Spleen (tissue), 11 donors: ENCODE measurements around the gene MXD4. TPM values are rescaled to one million over a fixed set of nuclear protein-coding genes. Genes with fewer than 3 reads are reported as not detected.

Source experiments
- DNase-seq: peaks from one replicate; pipeline ENCODE4 v3.0.0-alpha.2; 2020
- H3K27ac ChIP-seq, 8 donors: fragments of 200-600 bp; sonication (generic) in 7 of 8; 1 replicate in 4 of 8; 2 replicates in 4 of 8; pipeline versions ENCODE4 v1.5.0 to v1.8.0; 2016 to 2021; ENCODE audit warnings: inconsistent platforms in 4 of 8, mild to moderate bottlenecking in 4 of 8, moderate library complexity in 1 of 8
- H3K27me3 ChIP-seq, 7 donors: fragments of 200-600 bp; sonication (generic) in 6 of 7; replicated peaks in 1 of 7; 1 replicate in 4 of 7; 2 replicates in 3 of 7; pipeline versions ENCODE4 v1.5.0 to v1.8.0; 2016 to 2021; ENCODE audit warnings: inconsistent platforms in 3 of 7, mild to moderate bottlenecking in 1 of 7
- H3K36me3 ChIP-seq, 6 donors: fragments of 200-600 bp; sonication (generic) in 5 of 6; 1 replicate in 4 of 6; 2 replicates in 2 of 6; pipeline versions ENCODE4 v1.5.0 to v1.8.0; 2016 to 2021; ENCODE audit warnings: inconsistent platforms in 2 of 6
- H3K4me1 ChIP-seq, 6 donors: fragments of 200-600 bp; sonication (generic) in 5 of 6; 1 replicate in 3 of 6; 2 replicates in 3 of 6; pipeline versions ENCODE4 v1.5.0 to v1.8.0; 2016 to 2021; ENCODE audit warnings: inconsistent platforms in 3 of 6
- H3K4me3 ChIP-seq, 8 donors: fragments of 200-600 bp; sonication (generic) in 7 of 8; 1 replicate in 4 of 8; 2 replicates in 4 of 8; pipeline versions ENCODE4 v1.5.0 to v1.8.0; 2016 to 2021; ENCODE audit warnings: inconsistent platforms in 4 of 8, mild to moderate bottlenecking in 4 of 8, moderate library complexity in 2 of 8
- H3K9me3 ChIP-seq, 8 donors: fragments of 200-600 bp; sonication (generic) in 7 of 8; 1 replicate in 4 of 8; 2 replicates in 4 of 8; pipeline versions ENCODE4 v1.5.0 to v1.8.0; 2016 to 2021; ENCODE audit warnings: inconsistent platforms in 4 of 8
- POLR2A ChIP-seq, 3 donors: fragments of 450-650 bp; IDR thresholded peaks; one replicate each; pipeline ENCODE4 v1.5.1; 2017; ENCODE audit warnings: antibody characterized with exemption in 3 of 3, mild to moderate bottlenecking in 1 of 3
- POLR2AphosphoS5 ChIP-seq, 3 donors: sonication (generic); formaldehyde crosslinking; IDR thresholded peaks; one replicate each; pipeline ENCODE4 v1.5.1; 2017; ENCODE audit warnings: antibody characterized with exemption in 3 of 3
- WGBS, 5 donors: extraction: QIAGEN DNeasy Blood & Tissue Kit in 3 of 5; methylation state at CpG; one replicate each; pipeline versions ENCODE4 v1.1.5 to v1.1.7; 2013 to 2018; 5-methylcytosine and 5-hydroxymethylcytosine counted together
- intact Hi-C: fragments of 100-400 bp; cut with DNase I; formaldehyde crosslinking; loops from one replicate; pipeline ENCODE4 v1.15.0; 2023; ENCODE audit warnings: low total_unique reads
- polyA plus RNA-seq, 3 donors: library from polyadenylated mRNA; stranded (reverse); fragments of 200-250 nt; gene quantifications; one replicate each; pipeline ENCODE4 v1.2.1, GENCODE V29; 2013
- total RNA-seq, 7 donors: library from RNA; depleted of rRNA in 3 of 7; stranded (reverse); fragments of >200 nt in 3 of 7; fragmentation: NEBNext Ultra II Directional in 4 of 7; extraction: Animal tissue kit (Norgen Biotek cat#: 25700) in 4 of 7; gene quantifications; one replicate each; pipeline versions ENCODE4 v1.1.0 to v1.2.1, GENCODE V29; 2016 to 2021
- TF ChIP-seq, protein P1 (sequence below), 11 experiments: fragments of 200-600 bp in 7 of 11; fragments of 450-650 bp in 4 of 11; sonication (generic) in 4 of 11; IDR thresholded peaks in 8 of 11; conservative IDR thresholded peaks in 3 of 11; 1 replicate in 7 of 11; 2 replicates in 4 of 11; pipeline versions ENCODE4 v1.4.0 to v1.8.0; 2016 to 2021; ENCODE audit warnings: antibody characterized with exemption in 11 of 11, inconsistent platforms in 4 of 11, mild to moderate bottlenecking in 1 of 11
- donor health status: healthy with polysubstance abuse.
- donor health status: DM: no; HTN: no; CAD: no; lungs with moderate emphysema.
- donor health status: DM: no; HTN: no; CAD: no.
- donor health status: Bipolar disorder and iron deficiency.
- donor health status: healthy.
- donor health status: DM: no; HTN: no; CAD: no.
- donor health status: DM: yes; HTN: yes; CAD: no.

The MXD4 gene
- total and polyA plus RNA-seq, 10 donors, result 36.0 to 128 (median 106) TPM

DNA sequence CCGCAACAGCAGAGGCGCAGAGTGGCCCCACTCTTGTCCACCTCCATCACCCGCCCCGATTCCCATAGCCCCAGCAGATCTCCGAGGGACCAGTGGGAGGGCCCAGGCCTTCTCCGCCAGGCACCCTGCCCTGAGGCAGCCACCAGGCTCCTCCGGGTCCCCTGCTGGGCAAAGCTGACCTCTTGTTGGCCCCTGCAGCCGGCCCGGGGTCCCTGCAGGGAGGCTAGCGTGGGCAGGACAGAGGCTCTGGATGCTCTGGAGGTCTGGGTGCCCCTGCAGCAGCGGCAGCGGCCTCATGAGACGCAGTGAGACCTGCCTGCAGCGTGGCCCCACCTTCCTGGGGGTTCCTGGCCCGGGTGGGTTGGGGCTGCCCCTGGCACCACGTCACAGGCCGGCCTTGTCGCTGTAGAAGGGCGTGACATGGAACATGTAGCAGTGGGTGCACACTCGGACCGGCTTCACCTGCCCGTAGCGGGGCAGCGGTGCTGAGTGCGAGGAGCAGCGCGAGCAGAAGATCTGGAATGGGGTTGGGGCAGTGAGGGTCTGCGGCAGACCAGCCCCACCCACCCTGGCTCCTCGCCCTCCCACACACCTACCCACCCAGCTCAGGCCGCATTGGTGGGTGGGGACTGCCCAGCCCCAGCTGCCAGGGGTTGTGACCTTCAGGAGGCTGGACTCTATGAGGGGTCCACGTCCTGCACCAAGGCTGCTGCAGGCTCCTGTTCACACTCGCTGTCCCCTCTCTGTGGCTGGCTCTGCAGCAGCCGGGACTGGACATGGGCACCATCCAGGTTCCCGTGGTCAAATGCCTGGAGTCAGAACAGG is 8.6 kb upstream of the MXD4 start:
- H3K9me3 ChIP-seq, result no peaks in the 10 kb centered on the region
- peaks cover 0 to 13% (median 6%) of the 10 kb centered on the region in 6 donors for H3K4me1 ChIP-seq
- DNase-seq, result peak; percentile 66
- 88 to 93% (median 90%) methylated on average over 19 to 34 of the region's 34 CpGs for WGBS, 5 donors
- no peak overlapping the region for H3K4me3 ChIP-seq
- peaks cover 0 to 27% (median 0%) of the 10 kb centered on the region in 6 donors for H3K36me3 ChIP-seq
- H3K27ac ChIP-seq, result no peak overlapping the region
- no peaks in the 10 kb centered on the region for H3K27me3 ChIP-seq
- TF ChIP-seq, protein P1, sequence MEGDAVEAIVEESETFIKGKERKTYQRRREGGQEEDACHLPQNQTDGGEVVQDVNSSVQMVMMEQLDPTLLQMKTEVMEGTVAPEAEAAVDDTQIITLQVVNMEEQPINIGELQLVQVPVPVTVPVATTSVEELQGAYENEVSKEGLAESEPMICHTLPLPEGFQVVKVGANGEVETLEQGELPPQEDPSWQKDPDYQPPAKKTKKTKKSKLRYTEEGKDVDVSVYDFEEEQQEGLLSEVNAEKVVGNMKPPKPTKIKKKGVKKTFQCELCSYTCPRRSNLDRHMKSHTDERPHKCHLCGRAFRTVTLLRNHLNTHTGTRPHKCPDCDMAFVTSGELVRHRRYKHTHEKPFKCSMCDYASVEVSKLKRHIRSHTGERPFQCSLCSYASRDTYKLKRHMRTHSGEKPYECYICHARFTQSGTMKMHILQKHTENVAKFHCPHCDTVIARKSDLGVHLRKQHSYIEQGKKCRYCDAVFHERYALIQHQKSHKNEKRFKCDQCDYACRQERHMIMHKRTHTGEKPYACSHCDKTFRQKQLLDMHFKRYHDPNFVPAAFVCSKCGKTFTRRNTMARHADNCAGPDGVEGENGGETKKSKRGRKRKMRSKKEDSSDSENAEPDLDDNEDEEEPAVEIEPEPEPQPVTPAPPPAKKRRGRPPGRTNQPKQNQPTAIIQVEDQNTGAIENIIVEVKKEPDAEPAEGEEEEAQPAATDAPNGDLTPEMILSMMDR (IDR thresholded peaks at IDR 0.05 in 8 of 11, conservative IDR thresholded peaks at IDR 0.05 in 3 of 11), result no peak
- TF ChIP-seq POLR2AphosphoS5 (IDR thresholded peaks at IDR 0.05) (no peak), POLR2A (IDR thresholded peaks at IDR 0.05) (no peak)
- intact Hi-C loops, result no loop called here

DNA sequence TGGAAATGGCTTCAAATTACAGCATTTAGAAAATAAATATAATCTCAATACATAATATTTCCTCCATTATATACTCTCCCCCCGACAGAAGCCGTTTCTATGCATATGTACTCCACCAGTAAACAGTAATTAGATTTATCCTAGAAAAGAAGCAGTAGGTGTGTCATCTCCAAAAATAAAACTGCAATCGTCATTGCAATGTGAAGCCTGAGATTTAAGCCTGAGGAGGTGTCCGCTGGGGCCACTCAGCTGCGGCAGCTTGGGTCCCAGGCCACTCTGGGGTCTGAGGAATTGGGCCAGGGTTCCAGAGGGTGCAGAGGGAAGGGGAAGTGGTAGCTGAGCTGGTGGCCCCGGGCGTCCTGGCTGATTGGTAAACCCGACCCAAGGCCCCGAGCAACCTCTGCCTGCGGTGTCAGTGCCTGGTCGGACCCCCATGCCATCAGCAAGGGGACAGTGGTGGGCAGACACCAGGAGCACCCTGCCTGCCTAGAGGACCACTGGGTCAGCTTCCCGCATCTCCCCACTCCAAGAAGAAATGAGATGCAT is 7.8 kb upstream of the MXD4 start:
- WGBS, 5 donors, result 76 to 89% (median 83%) methylated on average over 11 to 12 of the region's 12 CpGs
- H3K4me1 ChIP-seq, result peaks cover 0 to 20% (median 6%) of the 10 kb centered on the region in 6 donors
- H3K27ac ChIP-seq, result no peak overlapping the region
- H3K27me3 ChIP-seq, result no peaks in the 10 kb centered on the region
- H3K4me3 ChIP-seq, result no peak overlapping the region
- TF ChIP-seq POLR2AphosphoS5 (IDR thresholded peaks at IDR 0.05), result no peak
- TF ChIP-seq, protein P1 (IDR thresholded peaks at IDR 0.05 in 8 of 11, conservative IDR thresholded peaks at IDR 0.05 in 3 of 11), result no peak
- no peak for TF ChIP-seq POLR2A (IDR thresholded peaks at IDR 0.05)
- peaks cover 0 to 27% (median 0%) of the 10 kb centered on the region in 6 donors for H3K36me3 ChIP-seq
- intact Hi-C loops, result loop anchor here (10.0 kb wide), 1 partner anchor 145 kb away; the partner anchor contains the start of genes CFAP99 and ZFYVE28
- no peaks in the 10 kb centered on the region for H3K9me3 ChIP-seq
- peak; percentile 64 for DNase-seq

DNA sequence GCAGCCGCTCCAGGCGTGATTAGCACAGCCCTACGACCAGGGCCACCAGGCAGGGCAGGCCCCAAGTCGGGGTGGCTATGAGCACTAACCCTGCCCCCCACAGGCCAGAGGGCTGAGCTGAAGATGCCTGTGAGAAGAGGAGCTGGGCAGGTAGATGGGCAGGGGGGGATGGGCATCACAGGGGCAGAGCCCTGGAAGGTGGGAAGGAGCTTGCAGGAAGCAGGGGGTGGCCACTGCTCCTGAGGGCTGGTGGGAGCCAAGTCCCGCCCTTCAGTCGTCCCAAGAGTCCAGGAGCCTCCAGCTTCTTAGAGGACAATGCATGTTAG is 7.3 kb upstream of the MXD4 start:
- intact Hi-C loops, result loop anchor here (10.0 kb wide), 1 partner anchor 146 kb away; the partner anchor contains the start of genes CFAP99 and ZFYVE28
- 76 to 92% (median 82%) methylated on average over 6 of the region's 6 CpGs for WGBS, 5 donors
- H3K36me3 ChIP-seq, result peaks cover 0 to 27% (median 0%) of the 10 kb centered on the region in 6 donors
- peaks cover 0 to 24% (median 8%) of the 10 kb centered on the region in 6 donors for H3K4me1 ChIP-seq
- peak; percentile 72 for DNase-seq
- no peaks in the 10 kb centered on the region for H3K9me3 ChIP-seq
- H3K27ac ChIP-seq, result no peak overlapping the region
- TF ChIP-seq POLR2AphosphoS5 (IDR thresholded peaks at IDR 0.05) (no peak), POLR2A (IDR thresholded peaks at IDR 0.05) (no peak)
- TF ChIP-seq, protein P1 (IDR thresholded peaks at IDR 0.05 in 8 of 11, conservative IDR thresholded peaks at IDR 0.05 in 3 of 11), result no peak
- no peaks in the 10 kb centered on the region for H3K27me3 ChIP-seq
- no peak overlapping the region for H3K4me3 ChIP-seq
